Dedifferentiated amniotic fluid mesenchymal stem cell (primary cell): ENCODE results near the gene CACNG4.
A peak's percentile ranks its signal among the peaks of the same experiment; 100 is the strongest.

Source experiments
- DNase-seq: peaks from one replicate; pipeline ENCODE4 v3.0.0-alpha.2; 2016; ENCODE audit errors: extremely low spot score

CACNG4 gene

DNA sequence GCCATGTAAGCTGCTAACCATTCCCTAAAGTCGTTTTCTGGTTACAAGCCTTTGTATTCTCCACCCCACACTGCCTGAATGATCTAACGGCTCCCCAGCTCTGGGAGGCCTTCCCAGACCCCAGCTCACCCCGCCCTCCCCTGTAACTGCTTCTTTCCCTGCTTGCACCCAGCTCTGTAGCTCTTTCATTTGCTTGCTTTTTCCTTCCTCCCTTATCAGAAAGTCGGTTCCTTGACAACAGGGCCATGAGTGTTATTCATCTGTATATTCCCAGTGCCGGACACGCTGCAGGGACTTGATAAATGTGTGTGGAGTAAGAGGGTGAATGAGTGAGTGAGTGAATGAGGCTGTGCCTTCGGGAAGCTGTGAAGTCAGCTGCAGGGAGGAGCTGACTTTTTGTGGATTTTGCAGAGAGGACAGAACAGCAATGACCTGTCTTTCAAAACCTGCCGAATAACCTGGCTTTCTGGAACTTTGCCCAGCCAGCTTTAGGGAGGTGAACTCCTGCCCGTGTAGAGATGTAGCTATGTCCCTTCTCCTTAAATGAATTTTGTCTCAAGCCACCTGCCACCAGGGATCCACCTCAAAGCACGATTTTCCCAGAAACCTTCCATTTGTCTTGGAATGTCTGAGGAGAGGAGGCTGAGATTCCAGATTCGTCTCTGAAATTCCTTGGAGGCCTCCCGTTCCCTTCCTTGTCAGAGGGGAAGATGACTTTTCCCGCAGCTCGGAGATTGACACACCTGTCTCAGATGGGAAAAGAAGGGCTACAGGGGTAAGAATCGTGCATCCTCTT is 20.0 kb upstream of the CACNG4 start:
- no peak for DNase-seq

DNA sequence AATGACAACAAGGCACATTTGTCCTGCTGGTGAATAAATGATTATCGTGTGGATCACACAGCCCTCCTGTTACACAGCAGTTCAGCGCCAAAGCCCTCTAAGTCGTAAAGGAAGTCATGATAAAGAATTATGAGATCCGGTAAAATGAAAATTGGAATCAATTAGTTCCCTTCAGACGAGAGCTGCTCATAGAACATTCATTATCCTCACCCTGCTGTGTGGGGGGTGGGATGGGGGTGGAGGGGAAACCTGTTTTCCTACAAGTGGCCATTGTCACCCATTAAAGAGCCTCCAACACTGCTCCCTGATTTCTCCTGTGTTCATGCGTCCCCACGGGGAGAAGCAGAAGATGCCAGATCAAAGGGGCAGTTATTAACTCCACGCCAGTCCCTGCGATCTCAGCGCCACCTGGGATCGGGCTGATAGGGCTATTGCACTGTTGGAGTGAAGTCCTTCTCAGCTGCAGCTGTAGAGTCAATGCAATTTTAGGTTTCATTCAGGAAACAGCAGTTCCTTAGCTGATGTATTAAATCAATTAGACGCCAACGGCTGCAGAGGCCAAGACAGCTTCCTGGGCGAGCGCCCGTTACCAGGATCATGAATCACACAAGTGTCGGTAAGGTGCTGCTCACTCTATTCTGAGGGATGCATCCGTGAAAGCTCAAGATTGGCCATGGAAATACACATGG is 19.2 kb upstream of the CACNG4 start:
- no peak for DNase-seq

DNA sequence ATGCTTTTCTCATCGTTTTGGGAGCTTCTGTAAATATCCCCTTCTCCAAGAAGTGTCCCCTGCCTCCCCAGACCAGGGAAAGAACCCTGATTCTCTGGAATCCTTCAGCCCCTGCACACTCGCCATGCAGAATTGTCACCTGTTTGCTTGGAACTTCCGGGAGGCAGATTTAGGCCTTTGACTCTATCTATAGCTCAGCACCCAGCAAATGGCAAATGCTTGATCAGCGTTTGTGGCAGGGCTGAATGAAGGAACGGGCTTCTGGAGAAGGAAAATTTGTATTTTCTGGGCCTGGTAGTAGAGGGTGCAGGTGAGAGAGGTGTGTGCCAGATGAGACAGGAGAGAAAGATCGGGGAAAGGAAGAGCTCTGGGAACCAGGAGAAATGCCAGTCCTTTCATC is 18.3 kb upstream of the CACNG4 start:
- no peak for DNase-seq

DNA sequence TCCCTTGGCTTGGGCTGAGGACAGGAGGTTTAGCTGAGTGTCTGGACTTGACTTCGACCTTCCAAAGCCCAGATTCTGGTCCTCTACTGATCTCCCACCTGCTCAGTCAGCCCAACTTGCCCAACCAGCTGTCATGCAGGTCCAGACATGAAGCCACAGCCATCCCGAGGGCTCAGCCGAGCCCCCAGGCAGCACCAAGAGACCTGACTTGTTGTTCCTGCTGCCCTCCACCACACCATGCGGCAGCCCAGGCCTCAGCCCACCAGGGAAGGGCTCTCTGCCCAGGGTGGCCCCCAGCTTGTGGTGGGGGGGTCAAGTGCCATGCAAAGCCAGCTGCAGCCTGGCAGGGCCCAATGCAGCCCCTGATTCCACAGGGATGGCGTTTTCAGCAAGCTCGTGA is 17.2 kb upstream of the CACNG4 start:
- DNase-seq: no peak

DNA sequence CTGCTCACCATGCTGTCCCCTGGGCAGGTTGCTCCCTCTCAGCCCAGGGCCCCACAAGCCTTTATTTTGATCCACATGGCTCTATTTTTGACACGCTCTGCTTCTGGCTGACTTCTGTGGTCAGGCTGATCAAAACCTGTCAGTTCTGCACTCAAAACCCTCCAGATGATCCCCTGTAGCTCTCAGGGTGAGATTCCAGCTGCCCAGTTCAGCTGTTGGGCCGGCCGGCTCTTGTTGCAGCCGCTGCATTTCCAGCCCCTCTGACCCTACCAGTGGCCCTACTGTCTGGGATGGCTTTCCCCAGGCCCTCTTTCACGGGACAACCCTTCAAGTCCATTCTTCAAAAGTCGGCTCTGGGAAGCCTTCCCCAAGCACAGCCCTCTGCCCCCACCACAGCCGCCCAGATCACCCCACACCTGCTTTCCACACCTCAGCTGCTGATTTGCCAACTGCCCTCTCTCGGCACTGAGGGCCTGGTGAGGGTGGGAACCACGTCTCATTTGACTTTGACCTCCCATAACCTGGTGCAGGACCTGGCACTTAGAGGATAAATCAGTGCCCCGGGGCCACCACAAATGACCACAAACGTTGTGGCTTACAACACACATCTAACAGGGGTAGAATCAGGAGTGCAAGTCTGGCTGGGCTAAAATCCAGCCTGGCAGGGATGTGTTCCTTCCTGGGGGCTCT is 16.3 kb upstream of the CACNG4 start:
- DNase-seq: no peak

DNA sequence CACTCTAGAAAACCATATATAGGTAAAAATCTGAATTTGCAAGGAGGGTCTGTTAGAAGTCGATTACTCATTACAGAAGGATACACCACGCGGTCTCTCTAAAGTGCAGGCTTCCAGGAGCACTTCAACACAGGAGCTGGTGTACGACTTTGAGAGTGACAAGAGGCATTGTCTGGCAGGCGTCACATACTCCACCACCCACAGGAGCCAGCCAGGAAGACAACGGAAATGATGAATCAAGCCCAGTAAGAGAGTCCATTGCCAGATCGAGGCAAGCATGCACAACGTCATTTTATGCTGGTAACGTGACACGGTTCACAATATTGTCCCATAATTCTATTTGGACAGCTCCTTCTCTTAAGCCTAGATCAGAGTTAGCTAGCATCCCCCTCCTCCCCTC is 15.0 kb upstream of the CACNG4 start:
- no peak for DNase-seq

DNA sequence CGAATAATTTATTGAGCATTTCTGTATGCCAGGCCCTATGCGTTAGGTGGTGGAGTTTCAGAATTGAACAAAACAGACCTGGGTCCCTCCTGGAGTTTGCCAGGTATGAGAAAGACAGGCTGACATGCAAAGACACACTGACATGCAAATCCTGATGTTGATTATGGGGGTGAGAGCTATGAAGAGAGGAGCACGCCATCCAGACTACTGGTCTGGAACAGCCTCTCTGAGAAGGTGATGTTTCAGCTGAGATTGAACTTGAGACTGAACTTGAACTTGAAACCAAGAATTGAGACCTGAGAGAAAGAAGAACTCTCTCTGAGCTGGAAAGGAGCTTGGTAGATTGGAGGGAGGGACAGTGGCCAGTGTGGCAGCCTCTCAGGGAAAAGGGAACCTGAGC is 14.2 kb upstream of the CACNG4 start:
- DNase-seq: no peak

DNA sequence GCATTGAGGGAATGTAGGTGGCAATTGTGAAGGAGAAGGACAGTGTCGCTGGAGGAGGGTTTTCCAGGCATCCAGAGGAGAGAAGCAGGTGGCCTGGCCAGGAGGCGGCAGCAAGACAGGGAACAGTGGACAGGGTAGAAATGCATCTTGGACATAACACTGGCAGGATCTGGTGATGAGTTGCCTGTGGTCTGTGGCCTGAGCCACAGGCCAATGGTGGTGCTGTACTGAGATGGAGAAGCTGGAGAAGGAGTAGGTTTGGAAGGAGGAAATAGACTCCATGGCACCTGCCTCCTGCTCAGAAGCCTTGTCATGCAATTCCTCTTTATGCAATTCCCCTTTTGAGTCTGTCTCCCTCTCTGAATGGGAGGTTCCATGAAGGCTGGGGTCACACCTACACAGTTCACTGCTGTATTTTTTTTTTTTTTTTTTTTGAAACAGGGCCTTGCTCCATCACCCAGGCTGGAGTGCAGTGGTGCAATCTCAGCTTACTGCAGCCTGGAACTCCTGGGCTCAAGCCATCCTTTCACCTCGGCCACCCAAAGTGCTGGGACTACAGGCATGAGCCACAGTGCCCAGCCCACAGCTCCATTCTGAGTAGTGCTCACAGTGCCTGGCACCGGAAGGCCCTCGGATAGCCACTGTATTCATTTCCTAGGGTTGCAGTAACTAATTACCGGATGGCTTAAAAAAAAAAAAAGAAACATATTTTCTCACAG is 13.5 kb upstream of the CACNG4 start:
- DNase-seq: no peak

DNA sequence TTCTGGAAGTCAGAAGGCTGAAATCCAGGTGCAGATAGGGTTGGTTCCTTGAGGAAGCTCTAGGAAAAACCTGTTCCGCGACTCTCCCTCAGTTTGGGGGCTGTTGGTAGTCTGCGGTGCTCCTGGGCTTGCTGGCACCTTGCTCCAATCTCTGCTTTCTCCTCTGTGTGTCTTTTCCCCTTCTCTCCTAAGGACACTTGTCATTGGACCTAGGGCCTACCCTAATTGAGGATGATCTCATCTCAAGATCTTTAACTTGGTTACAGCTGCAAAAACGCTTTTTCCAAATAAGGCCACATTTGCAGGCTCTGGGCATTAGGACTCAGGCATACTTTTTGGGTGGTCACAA is 12.9 kb upstream of the CACNG4 start:
- DNase-seq: no peak

DNA sequence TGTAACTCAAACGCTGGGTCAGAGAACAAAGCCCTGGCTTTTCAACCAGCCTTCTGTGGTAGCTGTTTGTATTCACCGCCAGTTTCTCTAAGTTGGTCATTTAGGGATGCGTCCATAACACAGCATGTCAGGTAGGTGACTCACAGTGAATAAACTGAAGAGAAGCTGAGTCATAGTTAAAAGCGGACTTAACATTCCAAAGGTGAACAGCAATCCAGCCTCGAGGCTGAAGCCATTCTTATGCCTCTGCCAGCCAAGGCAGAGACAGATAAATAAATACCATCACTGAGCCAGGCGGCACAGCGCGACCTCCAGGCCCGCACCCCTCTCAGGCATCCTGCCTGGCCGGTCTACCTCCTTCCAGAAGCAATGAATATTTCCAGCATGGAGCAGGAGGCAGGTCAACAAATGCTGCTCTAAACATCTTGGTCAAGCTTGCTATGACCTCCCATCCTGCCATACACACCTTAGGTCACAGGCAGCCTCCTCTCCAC is 12.4 kb upstream of the CACNG4 start:
- DNase-seq: peak; percentile 56

DNA sequence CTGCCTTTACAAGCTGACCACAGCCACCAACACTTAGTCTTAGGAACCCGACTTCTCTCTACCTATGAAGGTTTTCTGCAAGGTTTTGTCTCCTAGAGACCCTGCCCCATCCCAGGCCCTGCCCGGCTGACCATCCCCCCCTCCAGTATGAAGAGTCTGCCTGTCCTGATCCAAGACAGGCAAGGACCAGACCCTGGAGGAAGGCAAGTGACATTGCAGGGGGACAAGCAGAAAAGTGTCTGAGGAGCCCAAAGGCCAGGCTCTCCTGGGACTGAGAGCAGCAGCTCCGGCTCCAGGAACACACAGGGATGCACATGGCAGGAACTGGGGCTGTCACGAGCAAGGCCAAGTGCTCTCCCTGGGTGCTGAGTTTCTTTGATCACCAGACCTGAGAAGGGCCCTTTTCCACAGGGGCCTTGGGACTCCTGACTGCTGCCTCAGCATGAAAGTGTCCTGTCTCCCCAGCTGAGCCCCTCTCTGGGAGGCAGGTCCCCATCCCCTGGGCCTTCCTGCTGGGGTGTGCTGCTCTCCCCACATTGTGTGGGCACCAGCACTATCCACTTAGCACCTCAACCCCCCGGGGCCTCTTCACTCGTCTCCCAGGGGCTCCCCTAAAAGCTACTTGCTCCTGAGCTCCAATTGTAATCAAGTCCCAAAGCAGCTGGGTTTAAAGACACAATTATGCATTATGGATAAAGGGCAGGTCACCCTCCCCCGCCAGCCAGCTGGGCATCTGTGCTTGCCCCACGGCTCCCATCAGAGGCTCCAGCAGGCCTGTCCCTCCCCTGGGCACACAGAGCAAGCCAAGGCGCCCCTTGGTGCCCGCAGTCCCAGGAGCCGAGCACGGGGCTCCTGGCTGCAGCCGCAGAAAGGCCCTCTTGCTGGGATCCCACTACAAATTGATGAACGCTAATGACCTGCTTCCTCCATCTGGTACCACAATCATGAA is 11.6 kb upstream of the CACNG4 start:
- no peak for DNase-seq

DNA sequence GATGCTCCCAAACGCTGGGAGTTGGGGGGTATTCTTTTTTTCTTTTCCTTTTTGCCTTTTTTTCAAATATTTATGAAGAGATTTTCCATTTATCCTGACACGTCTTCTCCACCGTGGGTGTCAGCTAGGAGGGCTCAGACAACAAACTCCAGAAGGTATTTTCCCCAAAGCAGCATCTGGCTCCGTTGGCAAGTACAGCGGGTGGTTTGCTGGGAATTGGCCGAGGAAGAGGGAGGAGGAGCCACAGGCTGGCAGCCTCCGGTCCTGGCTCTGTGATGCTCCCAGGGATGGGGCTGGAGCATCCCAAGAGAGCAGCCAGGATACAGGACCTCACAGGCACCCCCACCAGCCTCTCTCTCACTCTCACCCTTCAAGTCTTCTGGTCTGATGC is 10.9 kb upstream of the CACNG4 start:
- DNase-seq: no peak

DNA sequence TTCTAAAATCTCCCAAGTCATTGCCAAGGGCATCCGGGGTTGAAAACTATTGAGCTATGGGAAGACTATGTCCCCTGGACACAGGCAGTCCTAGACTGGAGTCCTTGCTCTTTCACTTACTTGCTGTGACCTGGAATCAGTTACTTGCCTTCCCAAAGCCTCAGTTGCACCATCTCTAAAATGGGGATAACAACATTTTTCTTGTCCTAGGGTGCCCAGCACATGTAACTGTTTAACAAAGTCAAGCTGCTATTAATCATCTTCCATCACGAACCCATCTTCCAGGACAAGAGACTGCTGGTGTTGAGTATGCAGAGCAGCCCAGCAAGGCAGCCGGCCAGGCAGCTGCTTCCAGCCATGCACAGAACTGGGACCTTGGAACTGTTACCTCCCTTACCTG is 9.9 kb upstream of the CACNG4 start:
- DNase-seq: no peak

DNA sequence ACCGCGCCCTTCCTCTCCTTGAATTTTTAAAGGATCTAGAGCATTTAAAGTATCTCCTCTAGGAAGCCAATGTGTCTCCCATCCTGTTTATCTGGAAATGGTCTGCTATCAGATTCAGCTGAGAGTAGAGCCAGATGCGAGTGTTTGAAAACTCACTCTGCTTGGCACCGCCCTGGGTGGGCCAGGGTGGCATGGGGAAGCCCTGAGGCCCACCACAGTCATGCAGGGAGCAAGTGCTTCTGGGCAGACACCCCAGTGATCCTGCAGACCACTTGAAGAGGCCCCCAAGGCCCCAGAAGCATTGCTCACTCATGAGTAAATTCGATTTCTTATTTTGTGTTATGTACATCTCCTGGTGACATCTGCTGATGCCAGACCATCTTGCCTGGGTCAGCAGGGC is 8.7 kb upstream of the CACNG4 start:
- no peak for DNase-seq

DNA sequence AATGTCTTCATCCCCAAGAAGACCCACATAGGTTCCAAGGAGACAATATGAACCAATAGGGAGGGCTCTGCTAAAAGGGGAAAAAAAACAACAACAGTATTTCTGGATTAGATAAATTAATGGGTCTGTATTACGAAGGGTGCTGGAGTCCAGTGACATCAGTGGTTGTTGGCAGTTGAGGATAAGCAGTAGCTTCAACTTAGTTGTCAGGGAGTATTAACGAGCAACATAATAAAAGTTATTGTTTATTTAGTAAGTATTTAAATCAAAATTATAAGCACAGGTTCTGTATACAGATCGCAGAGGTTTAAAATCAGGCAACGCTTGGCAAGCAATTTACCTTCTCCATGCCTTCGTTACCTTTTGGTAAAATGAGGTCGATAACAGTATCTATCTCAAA is 7.6 kb upstream of the CACNG4 start:
- DNase-seq: no peak

DNA sequence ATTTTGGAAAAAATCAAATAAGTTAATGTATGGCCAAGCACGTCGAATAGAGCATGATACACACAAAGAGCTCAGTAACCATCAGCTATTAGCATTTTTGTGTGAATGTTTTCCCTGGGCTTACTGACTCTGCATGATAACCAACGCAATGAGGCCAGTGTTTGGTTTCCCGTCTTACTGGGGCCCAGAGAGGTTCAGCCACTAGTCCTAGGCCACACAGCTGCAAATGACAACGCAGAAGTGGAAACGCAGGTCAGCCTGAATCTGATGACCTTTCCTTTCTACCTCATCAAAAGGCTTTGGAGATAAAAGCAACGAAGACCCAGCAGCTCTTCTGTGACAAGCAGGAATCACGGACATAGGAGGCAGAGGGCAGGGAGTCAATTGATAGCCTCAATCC is 7.2 kb upstream of the CACNG4 start:
- DNase-seq: no peak

DNA sequence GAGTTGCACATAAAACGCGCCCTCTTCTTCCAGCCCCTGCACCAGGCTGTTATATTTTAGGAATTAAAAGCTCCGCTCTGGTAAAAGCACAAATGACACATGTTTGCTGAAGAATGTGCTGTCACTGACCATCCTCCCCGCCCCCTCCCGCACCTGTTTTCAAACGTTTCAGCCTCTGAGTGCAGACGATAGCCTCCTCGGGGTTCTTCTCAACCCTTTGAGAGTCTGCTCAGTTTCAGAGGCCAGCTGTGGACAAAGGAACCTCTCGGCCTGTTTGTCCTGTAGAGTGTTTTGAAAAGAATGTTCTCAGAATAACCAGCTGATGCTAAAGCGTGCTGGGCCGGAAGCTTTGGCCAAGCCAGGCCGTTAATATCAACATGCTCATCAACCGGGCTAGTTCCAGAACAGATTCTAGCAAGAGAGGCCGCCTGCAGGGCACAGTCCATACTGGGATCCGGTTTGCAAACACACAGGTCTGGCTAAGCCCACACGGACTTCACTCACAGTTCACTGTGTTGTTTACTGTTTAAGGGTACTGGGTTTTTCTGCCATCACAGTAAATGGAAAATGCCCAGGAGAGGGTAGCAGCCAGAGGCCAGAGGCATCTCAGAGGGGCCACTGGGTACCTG is 6.4 kb upstream of the CACNG4 start:
- no peak for DNase-seq

DNA sequence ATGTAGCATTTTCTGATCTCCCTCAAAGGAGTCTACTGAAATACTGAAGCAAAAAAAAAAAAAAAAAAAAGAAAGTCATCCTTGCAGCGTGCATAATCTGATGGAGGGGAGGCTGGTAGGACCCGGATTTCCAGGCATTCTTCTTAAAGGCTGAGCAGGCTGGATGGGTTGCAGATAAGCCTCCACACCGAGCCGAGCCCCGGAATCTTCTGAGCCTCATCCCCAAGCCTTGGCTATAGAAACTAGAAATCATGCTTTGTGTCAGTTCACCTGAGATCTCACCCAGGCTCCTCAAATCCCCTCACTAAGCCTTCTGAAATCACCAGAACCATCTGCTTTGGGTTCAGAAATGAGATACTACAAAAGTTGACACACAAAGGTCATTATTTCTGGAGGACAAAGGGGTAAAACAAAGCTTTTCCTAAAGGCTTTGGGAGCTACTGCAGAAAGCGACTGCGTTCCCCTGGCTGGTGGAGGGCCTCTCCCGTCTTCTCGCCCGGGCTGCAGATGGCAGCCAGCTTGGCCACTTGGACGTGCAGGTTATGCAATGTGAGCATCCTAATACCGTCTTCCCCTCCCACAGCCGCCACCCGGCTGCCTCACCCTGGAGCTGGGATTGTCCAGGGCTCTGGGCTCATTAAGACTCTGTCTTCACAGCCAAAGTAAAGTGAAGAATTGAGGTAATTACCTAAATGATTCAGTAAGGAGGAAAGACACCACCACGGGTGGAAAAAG is 4.7 kb upstream of the CACNG4 start:
- DNase-seq: no peak

DNA sequence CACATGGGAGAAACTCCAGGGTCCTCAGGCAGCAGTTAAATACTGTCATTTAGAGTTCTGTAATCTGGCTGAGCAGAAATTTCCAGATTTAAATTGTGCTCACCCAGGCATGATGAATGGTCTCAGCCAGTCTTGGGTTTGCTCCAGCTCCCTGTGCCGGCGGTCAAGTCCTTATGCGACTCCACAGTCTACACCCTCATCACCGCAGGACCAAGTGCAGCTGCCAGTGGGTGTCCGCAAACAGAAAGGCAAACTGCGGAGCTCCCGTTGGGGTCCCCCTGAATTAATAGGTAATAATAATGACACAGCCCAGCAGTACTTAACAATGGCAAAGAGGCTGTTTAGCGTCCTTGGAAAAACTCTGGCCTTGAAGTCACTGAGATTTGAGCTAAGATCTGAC is 3.9 kb upstream of the CACNG4 start:
- DNase-seq: no peak

DNA sequence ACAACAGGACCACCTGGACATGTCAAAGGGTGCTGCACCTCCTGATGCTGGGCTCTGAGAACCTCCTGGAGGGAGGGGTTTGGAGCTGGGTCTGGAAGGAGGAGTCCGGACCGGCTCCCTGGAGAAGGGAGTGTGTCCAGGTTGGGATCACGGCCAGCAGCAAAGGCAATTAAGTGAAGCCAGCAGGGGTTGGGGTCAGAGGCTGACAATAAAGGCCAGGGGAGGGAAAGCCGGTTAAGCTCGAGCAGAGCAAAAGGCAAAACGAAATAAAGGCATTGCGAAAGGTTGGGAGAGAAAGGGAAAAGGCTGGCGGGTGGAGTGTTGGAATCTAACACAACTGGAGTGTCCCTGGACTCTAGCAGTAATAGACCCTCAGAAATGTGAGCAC is 992 bp upstream of the CACNG4 start:
- no peak for DNase-seq
